T1000 (cell line): Measurements from ENCODE around the gene SACS.
"Not testable (repeated sequence)": the region's sequence is repeated elsewhere in the genome, so short reads cannot be mapped to it uniquely, and the experiment has no call there.

ENCODE experiments used
- DNase-seq: peaks from one replicate; lab custom pipeline; 2025; ENCODE audit warnings: mixed read lengths; lab: John Stamatoyannopoulos, UW

The SACS gene

GRCh38 chr13:23456437-23457210 is 23.1 kb upstream of the SACS start:
- no peak for DNase-seq

- DNase-seq = no peak
Measured at GRCh38 chr13:23455401-23456185, 22.1 kb upstream of the SACS start.

- DNase-seq = no peak
Measured at GRCh38 chr13:23453132-23453531, 19.6 kb upstream of the SACS start.

- no peak for DNase-seq
Measured at GRCh38 chr13:23450340-23451046, 17.0 kb upstream of the SACS start.

GRCh38 chr13:23449398-23450162 is 16.1 kb upstream of the SACS start:
- no peak for DNase-seq

GRCh38 chr13:23447927-23448326 is 14.4 kb upstream of the SACS start:
- no peak for DNase-seq

GRCh38 chr13:23445794-23446193 is 12.3 kb upstream of the SACS start:
- no peak for DNase-seq

GRCh38 chr13:23443878-23444277 is 10.4 kb upstream of the SACS start:
- no peak for DNase-seq

GRCh38 chr13:23443110-23443509 is 9.6 kb upstream of the SACS start:
- no peak for DNase-seq

- peak; percentile 28 for DNase-seq
Measured at GRCh38 chr13:23440821-23441618, 7.5 kb upstream of the SACS start.

GRCh38 chr13:23440324-23440723 is 6.8 kb upstream of the SACS start:
- DNase-seq = not testable (repeated sequence)

GRCh38 chr13:23437916-23438315 is 4.4 kb upstream of the SACS start:
- DNase-seq = no peak

- no peak for DNase-seq
Measured at GRCh38 chr13:23436680-23437079, 3.2 kb upstream of the SACS start.

GRCh38 chr13:23434491-23434890 is 989 bp upstream of the SACS start:
- DNase-seq = no peak

GRCh38 chr13:23432626-23433025 is 876 bp downstream of the SACS start:
- no peak for DNase-seq

- DNase-seq = no peak
Measured at GRCh38 chr13:23430664-23431063, 2.8 kb downstream of the SACS start.

GRCh38 chr13:23427881-23428528 is 5.5 kb downstream of the SACS start:
- no peak for DNase-seq

GRCh38 chr13:23427342-23427843 is 6.1 kb downstream of the SACS start:
- no peak for DNase-seq

GRCh38 chr13:23421596-23421995 is 11.9 kb downstream of the SACS start:
- no peak for DNase-seq
